SK-N-MC (cell line): Measurements from ENCODE around the gene NECAB3.
A peak's percentile ranks its signal among the peaks of the same experiment; 100 is the strongest.

Source experiments
- EZH2 ChIP-seq: fragments of 200-600 bp; sonication (generic); IDR thresholded peaks from one replicate; pipeline ENCODE4 v1.6.1; 2017; ENCODE audit warnings: antibody characterized with exemption
- POLR2AphosphoS5 ChIP-seq: IDR thresholded peaks from 2 replicates; pipeline ENCODE4 v1.6.1; 2012; ENCODE audit warnings: mild to moderate bottlenecking, low read depth, low read length, borderline replicate concordance

- TF ChIP-seq EZH2 (no peak), POLR2AphosphoS5 (peak; percentile 68)
Measured at GRCh38 chr20:33674294-33675135, at the start of gene NECAB3.
